ENCODE measurements around the gene GRM8. TPM values are rescaled to one million over a fixed set of nuclear protein-coding genes. Genes with fewer than 3 reads are reported as not detected.

GRM8 gene
- total RNA-seq, 1 donor from 2014 or later: 8.1 TPM

GRCh38 chr7:127018889-127019288 is 233.9 kb downstream of the GRM8 start:
- Mint-ChIP-seq H3K27ac (no peak overlapping the region), H3K4me3 (no peak overlapping the region), H3K4me1 (ENCODE audit: unreplicated experiment) (no peaks in the 10 kb centered on the region), H3K9me3 (no peaks in the 10 kb centered on the region), H3K36me3 (no peaks in the 10 kb centered on the region), H3K27me3 (no peaks in the 10 kb centered on the region)
- no peak for DNase-seq (ENCODE audit: extremely low spot score, unreplicated experiment)
- TF ChIP-seq CTCF (conservative IDR thresholded peaks at IDR 0.05): no peak

GRCh38 chr7:127017196-127017595 is 235.5 kb downstream of the GRM8 start:
- H3K27me3 Mint-ChIP-seq: no peaks in the 10 kb centered on the region
- no peaks in the 10 kb centered on the region for H3K4me1 Mint-ChIP-seq (ENCODE audit: unreplicated experiment)
- no peak overlapping the region for H3K4me3 Mint-ChIP-seq
- DNase-seq (ENCODE audit: extremely low spot score, unreplicated experiment): no peak
- no peak for TF ChIP-seq CTCF (conservative IDR thresholded peaks at IDR 0.05)
- no peaks in the 10 kb centered on the region for H3K9me3 Mint-ChIP-seq
- no peak overlapping the region for H3K27ac Mint-ChIP-seq
- H3K36me3 Mint-ChIP-seq: no peaks in the 10 kb centered on the region

GRCh38 chr7:127000725-127001124 is 252.0 kb downstream of the GRM8 start:
- no peak for TF ChIP-seq CTCF (conservative IDR thresholded peaks at IDR 0.05)
- H3K4me3 Mint-ChIP-seq: no peak overlapping the region
- no peaks in the 10 kb centered on the region for H3K9me3 Mint-ChIP-seq
- DNase-seq (ENCODE audit: extremely low spot score, unreplicated experiment): no peak
- no peaks in the 10 kb centered on the region for H3K4me1 Mint-ChIP-seq (ENCODE audit: unreplicated experiment)
- H3K36me3 Mint-ChIP-seq: no peaks in the 10 kb centered on the region
- no peak overlapping the region for H3K27ac Mint-ChIP-seq
- H3K27me3 Mint-ChIP-seq: no peaks in the 10 kb centered on the region

GRCh38 chr7:126996659-126997058 is 256.1 kb downstream of the GRM8 start:
- TF ChIP-seq CTCF (conservative IDR thresholded peaks at IDR 0.05): no peak
- no peak for DNase-seq (ENCODE audit: extremely low spot score, unreplicated experiment)
- Mint-ChIP-seq H3K9me3 (no peaks in the 10 kb centered on the region), H3K27me3 (no peaks in the 10 kb centered on the region), H3K4me3 (no peak overlapping the region), H3K36me3 (no peaks in the 10 kb centered on the region), H3K4me1 (ENCODE audit: unreplicated experiment) (no peaks in the 10 kb centered on the region), H3K27ac (no peak overlapping the region)

GRCh38 chr7:126993626-126994213 is 259.0 kb downstream of the GRM8 start:
- no peak for DNase-seq (ENCODE audit: extremely low spot score, unreplicated experiment)
- Mint-ChIP-seq H3K36me3 (no peaks in the 10 kb centered on the region), H3K4me3 (no peak overlapping the region), H3K27me3 (no peaks in the 10 kb centered on the region), H3K27ac (no peak overlapping the region), H3K9me3 (no peaks in the 10 kb centered on the region), H3K4me1 (ENCODE audit: unreplicated experiment) (no peaks in the 10 kb centered on the region)
- TF ChIP-seq CTCF (conservative IDR thresholded peaks at IDR 0.05): no peak

- no peaks in the 10 kb centered on the region for H3K36me3 Mint-ChIP-seq
- H3K27ac Mint-ChIP-seq: no peak overlapping the region
- no peaks in the 10 kb centered on the region for H3K4me1 Mint-ChIP-seq (ENCODE audit: unreplicated experiment)
- TF ChIP-seq CTCF (conservative IDR thresholded peaks at IDR 0.05): no peak
- no peaks in the 10 kb centered on the region for H3K9me3 Mint-ChIP-seq
- H3K27me3 Mint-ChIP-seq: no peaks in the 10 kb centered on the region
- no peak overlapping the region for H3K4me3 Mint-ChIP-seq
- DNase-seq (ENCODE audit: extremely low spot score, unreplicated experiment): no peak
These were observed 264.7 kb downstream of the GRM8 start for GRCh38 chr7:126988022-126988421.
